GM19328 (cell line): ENCODE measurements around the gene RAD52.

Source experiments
- ATAC-seq: cut with Tn5 transposase; IDR thresholded peaks from one replicate; pipeline ENCODE4 v1.9.1; 2021; ENCODE audit warnings: mild to moderate bottlenecking, moderate library complexity; ENCODE audit not compliant: unreplicated experiment

The RAD52 gene

DNA sequence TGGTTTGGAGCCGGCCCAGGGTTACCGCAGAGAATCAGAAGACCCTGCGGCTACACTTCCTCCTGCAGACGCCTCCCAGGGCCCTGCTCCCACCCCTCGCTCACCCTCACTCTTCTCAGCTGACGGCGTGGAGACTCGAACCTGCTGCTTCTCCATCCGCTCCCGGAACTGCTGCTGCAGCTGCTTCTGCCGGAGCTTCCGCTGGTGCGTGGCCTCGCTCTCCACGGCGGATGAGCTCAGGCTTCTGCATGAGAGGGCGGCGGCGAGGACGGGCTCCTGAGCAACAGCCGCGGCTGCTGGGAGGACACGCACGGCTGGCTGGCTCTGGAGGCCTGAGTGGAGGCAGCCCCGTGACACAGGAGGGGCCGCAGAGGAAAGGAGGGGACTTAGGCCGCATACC lies 33.3 kb downstream of the RAD52 start:
- ATAC-seq, result no peak

DNA sequence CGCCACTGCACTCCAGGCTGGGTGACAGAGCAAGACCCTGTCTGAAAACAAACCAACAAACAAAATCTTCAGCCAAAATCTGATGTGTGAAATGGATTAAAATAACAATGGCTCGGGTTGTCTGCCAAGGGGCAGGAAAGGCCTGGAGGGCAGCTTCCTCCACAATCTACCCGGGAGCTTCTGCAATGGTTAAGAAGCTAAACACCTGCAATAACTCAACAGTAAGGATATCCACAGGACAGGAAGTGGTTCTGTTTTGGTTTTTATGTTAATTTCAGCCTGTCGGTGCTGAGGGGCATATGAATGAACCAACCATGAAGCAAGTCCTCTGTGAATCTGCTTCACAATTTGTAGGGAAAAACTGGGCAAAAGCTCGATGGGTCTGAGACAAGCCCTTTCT lies 34.4 kb downstream of the RAD52 start:
- no peak for ATAC-seq

DNA sequence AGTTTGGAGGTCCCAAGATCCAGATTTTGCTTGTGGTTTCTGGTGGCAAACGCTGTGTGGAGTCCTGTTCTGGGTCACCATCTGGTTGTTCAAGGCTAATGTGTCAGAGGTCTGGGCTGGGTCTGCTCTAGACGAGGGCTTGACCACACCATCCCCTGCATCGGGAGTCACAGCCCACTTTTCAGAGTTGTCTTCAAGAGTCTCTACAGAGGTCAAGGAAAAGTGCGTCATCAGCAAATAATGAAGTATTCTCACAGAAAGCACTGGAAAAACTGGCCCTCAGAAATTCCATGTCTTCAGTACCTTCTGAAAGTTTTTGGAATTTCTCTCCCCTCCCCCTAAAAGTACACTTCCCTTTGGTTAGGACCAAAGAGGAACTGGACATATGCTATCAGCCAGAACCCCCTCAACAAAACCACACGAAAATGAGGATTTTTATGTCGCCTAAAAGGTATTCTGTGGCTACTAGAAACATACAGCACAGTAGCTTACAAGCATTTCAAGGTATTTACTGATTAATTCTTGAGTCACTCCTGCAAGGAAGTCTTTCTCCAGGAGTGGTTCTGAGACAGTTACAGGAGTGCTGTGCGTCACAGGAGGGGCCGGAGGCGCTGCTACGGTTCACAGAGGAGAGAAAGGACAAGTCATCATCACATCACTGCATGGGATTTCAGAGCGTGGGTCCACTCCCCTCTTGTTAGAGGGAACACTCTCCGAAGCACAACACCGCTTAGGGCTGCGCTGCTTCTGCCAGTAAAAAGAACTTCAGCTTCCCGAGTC lies 35.4 kb downstream of the RAD52 start:
- no peak for ATAC-seq

DNA sequence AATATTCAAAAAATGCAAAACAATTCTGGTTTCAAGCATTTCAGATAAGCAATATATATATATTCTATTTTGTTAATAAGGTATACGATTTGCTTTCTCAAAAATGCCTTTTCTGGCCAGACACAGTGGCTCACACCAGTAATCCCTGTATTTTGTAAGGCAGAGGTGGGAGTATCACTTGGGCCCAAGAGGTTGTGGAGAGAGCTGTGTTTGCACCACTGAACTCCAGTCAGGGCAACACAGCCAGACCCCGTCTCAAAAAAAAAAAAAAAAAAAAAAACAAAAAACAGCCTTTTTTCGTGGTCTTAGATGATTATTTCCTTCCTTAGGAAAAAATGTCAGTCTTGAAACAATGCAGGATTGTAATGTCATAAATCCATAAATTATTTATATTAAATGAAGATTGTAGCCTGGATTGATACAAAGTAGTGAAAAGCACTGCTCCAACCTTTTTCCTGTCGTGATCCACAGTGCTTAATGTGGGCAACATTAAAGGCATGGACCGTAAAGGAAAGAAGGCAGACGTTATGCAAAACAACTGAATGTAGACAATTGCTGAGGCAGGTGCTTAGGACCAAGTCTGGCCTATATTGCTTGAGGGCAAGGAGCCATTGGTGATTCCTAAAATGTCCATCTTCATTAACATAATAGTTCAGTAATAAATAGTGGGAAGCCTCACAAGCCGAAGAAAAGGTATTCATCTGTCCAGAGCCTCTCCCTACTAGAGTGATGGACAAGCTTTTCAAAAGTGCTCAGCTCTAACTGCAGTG lies 36.8 kb downstream of the RAD52 start:
- no peak for ATAC-seq

DNA sequence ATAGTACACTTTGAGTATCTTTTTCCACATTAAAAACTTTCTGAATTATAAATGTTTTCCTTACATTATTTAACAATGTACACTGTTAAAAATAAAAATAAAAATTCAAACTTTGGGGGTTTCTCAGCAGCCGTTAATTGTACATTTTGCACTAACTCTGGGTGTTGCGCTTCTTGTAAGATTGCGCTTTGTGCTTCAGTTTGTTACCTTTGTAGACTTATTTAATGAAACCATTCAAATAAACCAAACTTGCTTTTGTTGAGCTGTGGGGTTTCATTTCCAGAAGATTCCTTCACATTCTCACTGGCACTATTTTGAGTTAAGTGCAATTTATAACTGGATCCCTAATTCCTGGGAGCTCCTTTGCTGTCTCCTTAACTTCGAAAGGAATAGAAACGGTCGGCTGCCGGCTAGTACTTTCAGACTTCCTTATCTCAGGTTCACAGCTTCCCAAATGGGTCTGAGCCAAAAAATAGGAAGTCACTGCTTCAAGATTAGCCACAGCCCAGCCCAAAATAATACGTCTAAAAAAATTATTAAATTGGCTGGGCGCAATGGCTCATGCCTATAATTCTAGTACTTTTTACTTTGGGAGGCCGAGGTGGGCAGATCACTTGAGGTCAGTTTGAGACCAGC lies 38.2 kb downstream of the RAD52 start:
- ATAC-seq, result no peak

DNA sequence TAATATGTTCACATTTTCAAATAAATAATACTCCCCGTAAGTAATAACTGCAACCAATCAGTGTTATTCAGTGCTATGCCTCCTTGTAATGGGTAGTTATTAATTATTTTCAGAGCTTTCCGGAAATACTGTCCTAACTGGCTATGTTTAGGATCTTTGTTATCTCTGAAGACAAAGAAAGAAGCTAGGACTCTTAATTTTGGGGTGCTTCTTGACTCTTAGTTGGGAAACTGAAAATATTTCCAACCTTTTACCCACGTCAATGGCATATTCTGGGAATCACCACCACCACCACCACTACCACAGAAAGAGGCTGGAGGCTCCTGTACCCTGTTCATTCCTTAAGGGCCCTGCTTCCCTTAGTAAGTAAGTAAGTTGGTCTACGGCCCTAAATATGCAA lies 39.1 kb downstream of the RAD52 start:
- no peak for ATAC-seq

DNA sequence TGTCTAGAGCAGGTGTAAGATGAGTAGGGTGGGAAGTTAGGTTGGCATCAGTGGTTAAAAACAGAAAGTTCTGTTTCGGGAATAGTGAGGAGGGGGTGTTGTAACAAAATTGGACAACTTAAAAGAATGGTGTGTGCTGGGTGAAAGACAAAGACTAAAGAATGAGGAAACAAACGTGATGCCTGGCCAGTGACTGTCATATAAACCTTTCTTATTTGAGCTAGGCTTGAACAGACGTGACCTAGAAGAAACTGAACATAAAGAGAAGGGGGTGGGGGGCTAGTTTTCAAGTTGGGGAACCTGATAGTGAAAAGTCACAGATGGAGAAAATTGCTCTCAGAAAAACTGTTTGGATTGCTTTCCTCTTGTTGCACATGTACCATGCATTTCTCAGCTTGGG lies 39.6 kb downstream of the RAD52 start:
- ATAC-seq, result no peak

DNA sequence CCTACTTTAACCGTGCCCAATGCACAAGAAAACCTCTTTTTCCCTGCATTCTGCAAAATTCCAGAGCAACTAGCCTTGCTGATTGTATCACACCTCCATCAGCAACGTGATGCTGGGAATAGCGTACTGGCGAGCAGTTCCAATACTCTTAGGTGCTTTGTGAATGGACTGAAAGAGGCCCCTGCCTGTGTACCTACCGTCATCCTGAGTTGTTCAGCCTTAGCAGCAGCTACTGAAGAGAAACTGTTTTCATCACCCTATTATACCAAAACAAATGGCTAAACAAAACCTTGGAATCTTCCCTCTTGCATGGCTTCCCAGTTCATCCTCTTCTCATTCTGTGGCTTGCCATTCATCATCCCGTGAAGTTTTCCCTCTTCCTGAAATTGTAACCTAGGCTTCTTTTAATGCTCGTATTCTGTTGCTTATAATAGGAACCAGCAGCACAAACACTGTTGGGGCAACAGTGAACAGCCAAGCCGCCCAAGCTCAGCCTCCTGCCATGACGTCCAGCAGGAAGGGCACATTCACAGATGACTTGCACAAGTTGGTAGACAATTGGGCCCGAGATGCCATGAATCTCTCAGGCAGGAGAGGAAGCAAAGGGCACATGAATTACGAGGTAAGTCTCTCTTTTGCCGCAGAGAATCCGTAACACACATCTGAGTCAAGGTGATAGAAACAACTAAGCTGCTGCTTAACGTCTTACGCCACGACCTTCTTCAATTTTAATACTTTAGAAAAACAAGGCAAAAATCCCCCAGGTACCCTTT lies 41.9 kb downstream of the RAD52 start:
- no peak for ATAC-seq

DNA sequence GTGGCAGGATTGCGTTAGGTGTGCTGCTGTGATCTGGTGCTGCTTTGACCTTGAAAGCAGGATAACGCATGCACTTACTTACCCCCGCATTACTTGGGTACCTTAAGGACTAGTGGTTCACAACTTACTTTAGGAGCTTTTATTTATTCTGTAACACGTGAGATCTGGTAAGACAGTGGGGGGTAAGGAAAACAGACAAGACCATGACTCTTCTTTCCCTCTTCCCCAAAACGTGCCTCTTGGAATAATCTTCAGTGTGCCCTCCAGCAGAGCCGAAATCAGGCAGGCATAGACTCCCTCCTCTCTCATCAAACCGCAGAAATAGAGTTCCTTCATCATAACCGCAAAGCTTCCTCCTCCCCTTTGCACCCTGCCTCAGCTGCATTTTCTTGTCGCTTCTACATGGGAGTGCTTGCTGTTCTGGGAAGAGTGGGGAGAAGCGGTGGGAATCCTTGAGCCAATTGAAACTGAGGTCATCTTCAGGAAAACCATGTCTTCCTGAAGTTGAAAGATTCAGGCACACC lies 43.4 kb downstream of the RAD52 start:
- ATAC-seq, result no peak

DNA sequence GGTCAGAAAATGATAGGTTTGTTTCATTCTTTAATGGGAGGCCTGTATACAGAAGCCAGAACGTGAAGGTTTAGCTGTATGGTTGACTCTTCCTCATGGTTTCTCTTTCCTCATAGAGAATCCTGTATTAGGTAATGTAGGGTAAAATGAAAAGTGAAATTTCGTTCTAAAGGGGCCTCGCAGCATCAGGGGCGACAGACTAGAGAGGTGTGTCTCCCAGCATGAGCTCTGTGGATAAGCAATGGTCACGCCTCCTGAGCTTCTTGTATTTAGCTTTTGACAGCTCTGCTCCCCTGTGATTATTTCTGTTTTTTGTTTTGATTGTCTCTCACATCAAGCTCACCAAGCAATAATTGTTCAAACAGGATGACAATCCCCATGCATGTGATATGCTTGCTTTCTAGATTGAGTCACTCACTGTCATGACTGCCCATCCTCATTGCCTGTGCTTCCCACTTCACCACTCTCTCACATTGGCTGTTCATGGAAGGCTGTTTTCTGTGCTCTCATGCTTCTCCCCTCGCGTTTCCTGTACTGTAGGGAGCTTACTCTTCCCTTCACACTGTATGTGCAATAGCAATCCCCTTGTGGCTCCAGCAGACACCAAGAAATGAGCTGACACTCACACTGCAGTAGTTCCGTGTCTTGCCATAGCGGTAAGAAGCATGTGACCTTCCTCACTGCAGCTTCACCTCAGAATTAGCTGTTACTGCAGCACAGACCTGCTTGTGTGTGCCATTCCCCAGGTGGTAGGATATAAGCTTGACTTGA lies 44.0 kb downstream of the RAD52 start:
- ATAC-seq, result no peak

DNA sequence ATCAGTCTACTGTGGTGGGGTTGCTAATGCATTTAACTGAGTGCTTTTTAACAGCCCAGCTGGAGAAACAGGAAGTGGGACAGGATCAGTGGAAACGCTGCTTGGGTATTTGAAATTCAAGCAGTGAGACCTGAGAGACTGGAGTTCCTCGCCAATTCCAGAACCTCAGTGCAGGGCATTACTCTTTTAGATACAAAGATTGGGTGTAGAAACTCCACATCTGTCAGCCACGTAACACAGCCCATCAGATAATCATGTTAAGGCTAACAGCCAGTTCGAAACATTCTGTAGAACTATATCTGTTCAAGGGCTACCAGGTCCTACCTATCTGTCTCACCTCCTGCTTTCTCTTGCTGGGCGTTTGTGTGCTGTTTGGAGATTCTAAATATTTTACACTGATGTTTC lies 45.5 kb downstream of the RAD52 start:
- no peak for ATAC-seq

DNA sequence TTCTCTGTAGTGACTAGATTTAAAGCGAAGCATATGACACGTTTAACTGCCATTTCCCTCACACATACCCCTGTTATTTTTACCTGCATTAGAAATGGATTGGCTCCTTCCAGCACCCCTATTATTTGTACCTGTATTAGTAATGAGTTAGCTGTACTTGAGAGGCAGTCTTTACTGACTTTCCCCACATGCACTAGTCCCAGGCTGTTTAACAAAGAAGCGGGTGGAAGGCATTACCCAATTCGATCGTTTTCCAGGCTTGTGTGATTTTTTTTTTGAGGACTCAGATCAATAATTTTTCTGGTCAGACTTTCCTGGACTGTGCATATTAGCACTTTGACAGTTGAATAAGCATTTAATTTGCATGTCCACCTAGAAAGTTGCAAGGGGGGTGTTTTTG lies 46.4 kb downstream of the RAD52 start:
- no peak for ATAC-seq

DNA sequence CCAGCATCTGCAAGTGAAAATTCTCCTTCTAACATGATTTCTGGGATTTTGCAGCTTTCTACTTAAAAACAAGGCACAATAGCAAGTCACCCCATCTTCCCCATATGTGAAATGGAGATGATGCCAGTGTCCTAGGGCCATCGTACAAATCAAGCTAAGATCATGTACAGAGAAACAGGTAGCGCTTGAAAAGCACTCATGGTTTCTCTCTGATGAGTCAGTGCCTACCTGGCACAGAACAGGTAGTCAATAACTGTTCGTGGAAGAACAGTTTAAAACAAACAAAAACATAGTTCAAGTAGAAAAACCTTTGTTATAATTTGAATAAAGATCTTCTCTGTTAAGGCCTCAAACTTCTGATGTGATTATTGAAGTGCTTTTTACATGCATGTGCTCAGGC lies 46.9 kb downstream of the RAD52 start:
- no peak for ATAC-seq

DNA sequence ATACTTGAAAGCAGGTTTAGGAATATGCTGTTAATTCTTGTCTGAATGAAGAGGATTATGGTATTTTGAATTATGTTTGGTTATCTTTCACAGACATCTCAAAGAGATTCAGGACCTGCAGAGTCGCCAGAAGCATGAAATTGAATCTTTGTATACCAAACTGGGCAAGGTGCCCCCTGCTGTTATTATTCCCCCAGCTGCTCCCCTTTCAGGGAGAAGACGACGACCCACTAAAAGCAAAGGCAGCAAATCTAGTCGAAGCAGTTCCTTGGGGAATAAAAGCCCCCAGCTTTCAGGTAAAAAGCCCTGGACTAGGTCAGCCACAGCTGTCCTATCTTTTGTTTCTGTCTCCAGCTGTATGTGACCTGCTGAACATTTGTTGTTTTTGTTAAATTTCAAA lies 52.1 kb downstream of the RAD52 start:
- ATAC-seq, result no peak

DNA sequence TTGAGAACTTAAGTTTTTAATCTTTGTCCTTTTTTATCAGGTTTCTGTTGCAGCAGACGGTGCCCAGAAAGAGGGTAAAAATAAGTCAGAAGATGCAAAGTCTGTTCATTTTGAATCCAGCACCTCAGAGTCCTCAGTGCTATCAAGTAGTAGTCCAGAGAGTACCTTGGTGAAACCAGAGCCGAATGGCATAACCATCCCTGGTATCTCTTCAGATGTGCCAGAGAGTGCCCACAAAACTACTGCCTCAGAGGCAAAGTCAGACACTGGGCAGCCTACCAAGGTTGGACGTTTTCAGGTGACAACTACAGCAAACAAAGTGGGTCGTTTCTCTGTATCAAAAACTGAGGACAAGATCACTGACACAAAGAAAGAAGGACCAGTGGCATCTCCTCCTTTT lies 53.5 kb downstream of the RAD52 start:
- ATAC-seq, result no peak

DNA sequence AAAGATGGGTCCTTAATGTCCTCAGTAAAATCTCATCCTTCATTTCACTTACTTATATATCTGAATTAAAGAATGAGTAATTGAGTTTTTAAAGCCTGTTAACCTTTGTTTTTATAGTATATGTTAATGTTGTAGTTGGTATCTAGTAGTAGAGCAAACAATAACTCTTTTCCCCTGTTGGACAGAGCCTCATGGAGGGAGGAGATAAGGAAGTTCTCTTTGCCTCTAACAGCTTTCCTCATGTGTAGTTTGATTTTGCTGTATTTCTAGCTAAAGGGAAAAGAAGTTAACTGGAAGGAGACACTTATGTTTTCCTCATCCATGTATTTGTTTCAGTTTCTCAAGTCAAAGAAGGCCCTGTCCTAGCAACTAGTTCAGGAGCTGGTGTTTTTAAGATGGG lies 55.3 kb downstream of the RAD52 start:
- no peak for ATAC-seq

DNA sequence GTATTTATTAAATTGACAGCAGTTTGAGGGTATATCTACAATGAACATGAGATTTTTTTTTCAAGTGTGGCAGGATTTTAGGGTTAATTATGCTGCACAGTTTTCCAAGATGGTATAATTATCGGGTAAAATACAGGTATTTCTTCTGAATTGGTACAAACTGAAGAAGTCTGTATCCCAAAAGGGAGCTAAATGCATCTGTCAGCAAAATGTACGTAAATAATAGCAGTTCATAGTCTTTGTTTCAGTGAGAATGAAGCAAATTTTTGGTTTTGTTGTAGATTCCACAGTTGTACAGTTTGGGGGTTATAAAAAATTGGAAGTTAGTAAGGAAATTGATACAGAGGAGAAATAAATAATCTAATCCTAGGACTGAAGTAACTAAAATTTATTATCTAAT lies 63.3 kb downstream of the RAD52 start:
- ATAC-seq, result no peak

DNA sequence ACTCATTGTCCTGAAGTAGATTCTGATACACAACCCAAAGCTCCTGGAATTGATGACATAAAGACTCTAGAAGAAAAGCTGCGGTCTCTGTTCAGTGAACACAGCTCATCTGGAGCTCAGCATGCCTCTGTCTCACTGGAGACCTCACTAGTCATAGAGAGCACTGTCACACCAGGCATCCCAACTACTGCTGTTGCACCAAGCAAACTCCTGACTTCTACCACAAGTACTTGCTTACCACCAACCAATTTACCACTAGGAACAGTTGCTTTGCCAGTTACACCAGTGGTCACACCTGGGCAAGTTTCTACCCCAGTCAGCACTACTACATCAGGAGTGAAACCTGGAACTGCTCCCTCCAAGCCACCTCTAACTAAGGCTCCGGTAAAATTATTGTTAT lies 63.8 kb downstream of the RAD52 start:
- ATAC-seq, result no peak

DNA sequence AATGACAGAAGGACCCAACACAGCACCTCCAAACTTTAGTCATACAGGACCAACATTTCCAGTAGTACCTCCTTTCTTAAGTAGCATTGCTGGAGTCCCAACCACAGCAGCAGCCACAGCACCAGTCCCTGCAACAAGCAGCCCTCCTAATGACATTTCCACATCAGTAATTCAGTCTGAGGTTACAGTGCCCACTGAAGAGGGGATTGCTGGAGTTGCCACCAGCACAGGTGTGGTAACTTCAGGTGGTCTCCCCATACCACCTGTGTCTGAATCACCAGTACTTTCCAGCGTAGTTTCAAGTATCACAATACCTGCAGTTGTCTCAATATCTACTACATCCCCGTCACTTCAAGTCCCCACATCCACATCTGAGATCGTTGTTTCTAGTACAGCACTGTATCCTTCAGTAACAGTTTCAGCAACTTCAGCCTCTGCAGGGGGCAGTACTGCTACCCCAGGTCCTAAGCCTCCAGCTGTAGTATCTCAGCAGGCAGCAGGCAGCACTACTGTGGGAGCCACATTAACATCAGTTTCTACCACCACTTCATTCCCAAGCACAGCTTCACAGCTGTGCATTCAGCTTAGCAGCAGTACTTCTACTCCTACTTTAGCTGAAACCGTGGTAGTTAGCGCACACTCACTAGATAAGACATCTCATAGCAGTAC lies 64.6 kb downstream of the RAD52 start:
- ATAC-seq, result no peak

DNA sequence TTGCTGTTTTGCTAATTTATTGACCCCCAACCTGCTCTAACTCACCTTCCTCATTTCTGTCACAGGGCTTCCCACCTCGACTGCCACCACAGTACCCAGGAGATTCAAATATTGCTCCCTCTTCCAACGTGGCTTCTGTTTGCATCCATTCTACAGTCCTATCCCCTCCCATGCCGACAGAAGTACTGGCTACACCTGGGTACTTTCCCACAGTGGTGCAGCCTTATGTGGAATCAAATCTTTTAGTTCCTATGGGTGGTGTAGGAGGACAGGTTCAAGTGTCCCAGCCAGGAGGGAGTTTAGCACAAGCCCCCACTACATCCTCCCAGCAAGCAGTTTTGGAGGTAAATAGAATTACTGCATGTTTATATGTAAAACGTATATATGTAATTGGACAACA lies 68.8 kb downstream of the RAD52 start:
- no peak for ATAC-seq
